SK-N-SH treated with all-trans-retinoic acid at 6 μM for 48 hours (cell line): Measurements from ENCODE around the gene C1QL3.

Source experiments
- ATAC-seq: fragments of 200-7000 bp; cut with Tn5 transposase; 3 replicates; pipeline ENCODE4 v1.9.1; 2020; ENCODE audit warnings: mild to moderate bottlenecking, moderate library complexity
- ARNTL ChIP-seq: fragments of 450-650 bp; formaldehyde crosslinking; IDR thresholded peaks from 2 replicates; pipeline ENCODE4 v1.5.0; 2020; ENCODE audit warnings: low read depth, mild to moderate bottlenecking, moderate library complexity, borderline replicate concordance
- BACH2 ChIP-seq: fragments of 250-450 bp; sonication (Bioruptor Pico); IDR thresholded peaks from 2 replicates; pipeline ENCODE4 v1.9.0; 2021; ENCODE audit warnings: mild to moderate bottlenecking, borderline replicate concordance
- CSDC2 ChIP-seq: fragments of 250-450 bp; sonication (Bioruptor Pico); IDR thresholded peaks from 2 replicates; pipeline ENCODE4 v1.5.0; 2020; ENCODE audit warnings: mild to moderate bottlenecking, moderate library complexity
- GLIS3 ChIP-seq: fragments of 250-450 bp; sonication (Bioruptor Pico); IDR thresholded peaks from 2 replicates; pipeline ENCODE4 v1.5.0; 2020; ENCODE audit warnings: mild to moderate bottlenecking, moderate library complexity
- ISL1 ChIP-seq: fragments of 250-450 bp; sonication (Bioruptor Pico); IDR thresholded peaks from 2 replicates; pipeline ENCODE4 v2.1.2; 2022; ENCODE audit warnings: mild to moderate bottlenecking, moderate library complexity
- OSR1 ChIP-seq: fragments of 250-450 bp; sonication (Bioruptor Pico); IDR thresholded peaks from 2 replicates; pipeline ENCODE4 v1.8.0; 2022; ENCODE audit warnings: moderate library complexity, mild to moderate bottlenecking, inconsistent platforms
- RARB ChIP-seq: fragments of 250-450 bp; sonication (Bioruptor Pico); IDR thresholded peaks from 2 replicates; pipeline ENCODE4 v1.8.0; 2021; ENCODE audit warnings: mild to moderate bottlenecking, moderate library complexity
- SNAI2 ChIP-seq: fragments of 250-450 bp; sonication (Bioruptor Pico); IDR thresholded peaks from 2 replicates; pipeline ENCODE4 v1.5.0; 2020; ENCODE audit warnings: mild to moderate bottlenecking, moderate library complexity
- TCF4 ChIP-seq: fragments of 250-450 bp; sonication (Bioruptor Pico); IDR thresholded peaks from 2 replicates; pipeline ENCODE4 v1.8.0; 2021; ENCODE audit warnings: mild to moderate bottlenecking, moderate library complexity, borderline replicate concordance
- ZC3H10 ChIP-seq: fragments of 250-450 bp; sonication (Bioruptor Pico); IDR thresholded peaks from 2 replicates; pipeline ENCODE4 v1.5.1; 2021; ENCODE audit warnings: mild to moderate bottlenecking, moderate library complexity
- ZFP30 ChIP-seq: fragments of 450-650 bp; formaldehyde crosslinking; IDR thresholded peaks from 2 replicates; pipeline ENCODE4 v1.5.0; 2022; ENCODE audit warnings: mild to moderate bottlenecking, moderate library complexity
- ZNF565 ChIP-seq: fragments of 450-650 bp; formaldehyde crosslinking; conservative IDR thresholded peaks from 2 replicates; pipeline ENCODE4 v1.5.0; 2020; ENCODE audit warnings: low read depth, mild to moderate bottlenecking, moderate library complexity
- ZNF70 ChIP-seq: fragments of 450-650 bp; formaldehyde crosslinking; IDR thresholded peaks from 2 replicates; pipeline ENCODE4 v1.5.0; 2020; ENCODE audit warnings: mild to moderate bottlenecking, moderate library complexity
- ZNF8 ChIP-seq: fragments of 450-650 bp; formaldehyde crosslinking; IDR thresholded peaks from 2 replicates; pipeline ENCODE4 v1.5.0; 2020; ENCODE audit warnings: mild to moderate bottlenecking, moderate library complexity
- TF ChIP-seq, protein P1 (sequence below): fragments of 250-450 bp; sonication (Bioruptor Pico); IDR thresholded peaks from 2 replicates; pipeline ENCODE4 v1.5.1; 2021; ENCODE audit warnings: mild to moderate bottlenecking, moderate library complexity
- TF ChIP-seq, protein P2 (sequence below): fragments of 250-450 bp; sonication (Bioruptor Pico); IDR thresholded peaks from 2 replicates; pipeline ENCODE4 v1.8.0; 2021; ENCODE audit warnings: low read depth, mild to moderate bottlenecking, moderate library complexity, borderline replicate concordance
- TF ChIP-seq, protein P3 (sequence below): fragments of 250-450 bp; sonication (Bioruptor Pico); IDR thresholded peaks from 2 replicates; pipeline ENCODE4 v1.5.0; 2020; ENCODE audit warnings: mild to moderate bottlenecking, moderate library complexity

Gene C1QL3

DNA sequence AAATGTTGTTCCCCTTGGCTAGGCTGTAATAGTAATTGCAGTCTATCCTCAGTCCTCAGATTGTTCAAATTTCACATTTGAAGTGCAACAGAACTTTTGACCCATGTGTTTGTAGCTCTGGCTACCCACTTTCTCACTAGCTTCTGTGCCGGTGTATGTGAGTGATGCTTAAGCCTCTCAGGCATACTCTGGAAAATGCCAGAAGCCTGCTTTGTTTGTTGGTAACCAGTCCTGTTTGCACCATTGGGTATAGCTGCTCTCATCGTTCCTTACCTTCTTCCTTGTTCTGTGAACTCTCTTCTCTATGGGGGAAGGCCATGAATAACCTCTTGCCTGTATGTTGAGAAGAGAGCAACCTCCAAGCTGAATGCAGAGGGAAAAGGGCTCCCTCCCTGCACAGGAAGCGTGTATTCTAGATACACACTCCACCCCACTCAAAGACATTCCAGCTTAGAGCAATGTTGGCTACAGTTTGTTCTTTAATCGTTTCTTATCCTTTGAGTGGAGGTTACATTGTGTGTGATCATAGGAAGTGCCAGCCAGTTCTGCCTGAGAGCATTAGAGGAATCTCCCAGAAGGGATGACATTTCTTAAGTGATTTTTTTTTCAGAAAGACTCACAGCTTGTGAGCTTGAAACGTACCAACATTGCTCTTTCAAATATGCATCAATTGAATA, 40.5 kb downstream of the C1QL3 start:
- ATAC-seq, result no peak

GRCh38 chr10:16478801-16479200, 42.9 kb downstream of the C1QL3 start:
- TF ChIP-seq ARNTL, result no peak
- ATAC-seq, result no peak

More for the DNA sequence above, 40.5 kb downstream of the C1QL3 start:
- TF ChIP-seq OSR1 (no peak), ARNTL (no peak)
- TF ChIP-seq, protein P1, sequence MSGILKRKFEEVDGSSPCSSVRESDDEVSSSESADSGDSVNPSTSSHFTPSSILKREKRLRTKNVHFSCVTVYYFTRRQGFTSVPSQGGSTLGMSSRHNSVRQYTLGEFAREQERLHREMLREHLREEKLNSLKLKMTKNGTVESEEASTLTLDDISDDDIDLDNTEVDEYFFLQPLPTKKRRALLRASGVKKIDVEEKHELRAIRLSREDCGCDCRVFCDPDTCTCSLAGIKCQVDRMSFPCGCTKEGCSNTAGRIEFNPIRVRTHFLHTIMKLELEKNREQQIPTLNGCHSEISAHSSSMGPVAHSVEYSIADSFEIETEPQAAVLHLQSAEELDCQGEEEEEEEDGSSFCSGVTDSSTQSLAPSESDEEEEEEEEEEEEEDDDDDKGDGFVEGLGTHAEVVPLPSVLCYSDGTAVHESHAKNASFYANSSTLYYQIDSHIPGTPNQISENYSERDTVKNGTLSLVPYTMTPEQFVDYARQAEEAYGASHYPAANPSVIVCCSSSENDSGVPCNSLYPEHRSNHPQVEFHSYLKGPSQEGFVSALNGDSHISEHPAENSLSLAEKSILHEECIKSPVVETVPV (CRISPR knock-in tag), result no peak
- TF ChIP-seq, protein P2, sequence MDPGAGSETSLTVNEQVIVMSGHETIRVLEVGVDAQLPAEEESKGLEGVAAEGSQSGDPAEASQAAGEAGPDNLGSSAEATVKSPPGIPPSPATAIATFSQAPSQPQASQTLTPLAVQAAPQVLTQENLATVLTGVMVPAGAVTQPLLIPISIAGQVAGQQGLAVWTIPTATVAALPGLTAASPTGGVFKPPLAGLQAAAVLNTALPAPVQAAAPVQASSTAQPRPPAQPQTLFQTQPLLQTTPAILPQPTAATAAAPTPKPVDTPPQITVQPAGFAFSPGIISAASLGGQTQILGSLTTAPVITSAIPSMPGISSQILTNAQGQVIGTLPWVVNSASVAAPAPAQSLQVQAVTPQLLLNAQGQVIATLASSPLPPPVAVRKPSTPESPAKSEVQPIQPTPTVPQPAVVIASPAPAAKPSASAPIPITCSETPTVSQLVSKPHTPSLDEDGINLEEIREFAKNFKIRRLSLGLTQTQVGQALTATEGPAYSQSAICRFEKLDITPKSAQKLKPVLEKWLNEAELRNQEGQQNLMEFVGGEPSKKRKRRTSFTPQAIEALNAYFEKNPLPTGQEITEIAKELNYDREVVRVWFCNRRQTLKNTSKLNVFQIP (CRISPR knock-in tag), result no peak

GRCh38 chr10:16477757-16478156, 43.9 kb downstream of the C1QL3 start:
- no peak for TF ChIP-seq ZNF8 (CRISPR knock-in tag)
- no peak for TF ChIP-seq RARB (CRISPR knock-in tag)
- no peak for TF ChIP-seq ISL1
- no peak for ATAC-seq

DNA sequence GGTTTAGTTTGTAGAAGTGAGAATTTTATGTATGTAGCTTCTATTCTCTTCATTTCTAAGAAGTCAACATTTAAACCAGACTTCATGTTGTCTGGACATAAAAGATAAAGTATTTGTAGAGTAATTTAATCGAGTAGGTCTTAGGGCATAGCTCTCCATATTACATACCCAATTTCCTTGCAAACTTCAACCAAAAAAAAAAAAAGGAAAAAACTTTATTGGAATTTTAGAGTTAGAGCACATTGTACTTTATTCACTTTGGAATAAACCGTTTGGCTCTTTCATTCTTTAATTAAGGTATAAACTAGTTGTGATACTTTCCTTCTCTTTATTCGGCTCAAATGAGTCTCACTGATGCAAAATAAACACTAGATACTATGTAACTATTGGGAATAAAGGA, 48.9 kb downstream of the C1QL3 start:
- TF ChIP-seq, protein P3, sequence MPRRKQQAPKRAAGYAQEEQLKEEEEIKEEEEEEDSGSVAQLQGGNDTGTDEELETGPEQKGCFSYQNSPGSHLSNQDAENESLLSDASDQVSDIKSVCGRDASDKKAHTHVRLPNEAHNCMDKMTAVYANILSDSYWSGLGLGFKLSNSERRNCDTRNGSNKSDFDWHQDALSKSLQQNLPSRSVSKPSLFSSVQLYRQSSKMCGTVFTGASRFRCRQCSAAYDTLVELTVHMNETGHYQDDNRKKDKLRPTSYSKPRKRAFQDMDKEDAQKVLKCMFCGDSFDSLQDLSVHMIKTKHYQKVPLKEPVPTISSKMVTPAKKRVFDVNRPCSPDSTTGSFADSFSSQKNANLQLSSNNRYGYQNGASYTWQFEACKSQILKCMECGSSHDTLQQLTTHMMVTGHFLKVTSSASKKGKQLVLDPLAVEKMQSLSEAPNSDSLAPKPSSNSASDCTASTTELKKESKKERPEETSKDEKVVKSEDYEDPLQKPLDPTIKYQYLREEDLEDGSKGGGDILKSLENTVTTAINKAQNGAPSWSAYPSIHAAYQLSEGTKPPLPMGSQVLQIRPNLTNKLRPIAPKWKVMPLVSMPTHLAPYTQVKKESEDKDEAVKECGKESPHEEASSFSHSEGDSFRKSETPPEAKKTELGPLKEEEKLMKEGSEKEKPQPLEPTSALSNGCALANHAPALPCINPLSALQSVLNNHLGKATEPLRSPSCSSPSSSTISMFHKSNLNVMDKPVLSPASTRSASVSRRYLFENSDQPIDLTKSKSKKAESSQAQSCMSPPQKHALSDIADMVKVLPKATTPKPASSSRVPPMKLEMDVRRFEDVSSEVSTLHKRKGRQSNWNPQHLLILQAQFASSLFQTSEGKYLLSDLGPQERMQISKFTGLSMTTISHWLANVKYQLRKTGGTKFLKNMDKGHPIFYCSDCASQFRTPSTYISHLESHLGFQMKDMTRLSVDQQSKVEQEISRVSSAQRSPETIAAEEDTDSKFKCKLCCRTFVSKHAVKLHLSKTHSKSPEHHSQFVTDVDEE, result no peak
- no peak for TF ChIP-seq SNAI2 (CRISPR knock-in tag)
- no peak for TF ChIP-seq ZC3H10 (CRISPR knock-in tag)
- no peak for TF ChIP-seq TCF4 (CRISPR knock-in tag)
- TF ChIP-seq BACH2 (CRISPR knock-in tag), result no peak
- no peak for TF ChIP-seq ZNF70
- no peak for TF ChIP-seq ZNF8 (CRISPR knock-in tag)
- TF ChIP-seq ZFP30 (CRISPR knock-in tag), result no peak
- TF ChIP-seq, protein P2 (CRISPR knock-in tag), result no peak
- TF ChIP-seq RARB (CRISPR knock-in tag), result no peak
- no peak for ATAC-seq

DNA sequence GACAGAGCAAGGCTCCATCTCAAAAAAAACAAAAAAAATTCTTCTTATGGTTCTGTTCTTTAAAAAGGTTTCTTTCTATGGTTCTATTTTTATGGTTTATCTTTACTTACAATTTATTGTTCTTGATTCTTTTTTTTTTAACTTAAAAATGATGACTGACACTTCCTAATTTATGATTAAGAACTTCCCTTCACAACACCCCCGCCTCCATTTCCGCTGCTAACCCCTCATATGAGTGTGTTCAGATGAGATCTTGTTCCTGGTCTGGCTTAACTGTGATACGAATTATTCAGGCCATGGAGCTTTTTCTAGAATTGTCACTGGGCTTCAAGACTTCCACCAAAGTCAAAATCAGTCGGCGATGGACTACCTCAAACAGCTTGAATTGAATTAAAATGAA, 50.9 kb downstream of the C1QL3 start:
- ATAC-seq, result no peak
- TF ChIP-seq, protein P2 (CRISPR knock-in tag), result no peak
- no peak for TF ChIP-seq ZNF70
- no peak for TF ChIP-seq CSDC2
- TF ChIP-seq GLIS3 (CRISPR knock-in tag), result no peak
- no peak for TF ChIP-seq ZNF565 (CRISPR knock-in tag)
- no peak for TF ChIP-seq SNAI2 (CRISPR knock-in tag)
- TF ChIP-seq ISL1, result no peak
- no peak for TF ChIP-seq ZFP30 (CRISPR knock-in tag)
